H1 (cell line): ENCODE data around the gene PACSIN2. TPM values are rescaled to one million over a fixed set of nuclear protein-coding genes. Genes with fewer than 3 reads are reported as not detected.

Experiments
- CTCF ChIA-PET: fragments of 300-600 bp; sonication (Branson Sonifier 250); formaldehyde crosslinking; loops from one replicate; lab custom pipeline; 2021; ENCODE audit not compliant: partially characterized antibody; lab: Charles Lee
- POLR2A ChIA-PET: fragments of 300-600 bp; sonication (Branson Sonifier 250); formaldehyde crosslinking; loops from one replicate; lab custom pipeline; 2021; ENCODE audit warnings: inconsistent platforms; ENCODE audit not compliant: partially characterized antibody; lab: Charles Lee
- DNase-seq, 2 experiments: peaks; one replicate each; pipeline versions ENCODE4 v3.0.0 to v3.0.0-alpha.2; 2010 to 2022; ENCODE audit warnings: low spot score in 2 of 2, low read depth in 1 of 2, mixed read lengths in 1 of 2
- FAIRE-seq: peaks from 2 replicates; lab custom pipeline; 2011; peaks lifted over from hg19 to GRCh38; lab: Jason Lieb, UNC
- H2AFZ ChIP-seq: 2 replicates; pipeline ENCODE4 v1.8.1; 2012; ENCODE audit warnings: low read length, inconsistent platforms
- H2AK5ac ChIP-seq: 2 replicates; pipeline ENCODE4 v1.6.1; 2013; ENCODE audit warnings: low read depth, low read length
- H2BK120ac ChIP-seq: replicated peaks from 2 replicates; pipeline ENCODE3; 2013; ENCODE audit warnings: low read depth, low read length, inconsistent platforms
- H2BK12ac ChIP-seq: 2 replicates; pipeline ENCODE4 v1.6.1; 2013; ENCODE audit warnings: low read depth, low read length
- H2BK15ac ChIP-seq: 2 replicates; pipeline ENCODE4 v1.6.1; 2013; ENCODE audit warnings: low read length
- H2BK20ac ChIP-seq: 2 replicates; pipeline ENCODE4 v1.6.1; 2013; ENCODE audit warnings: low read length
- H2BK5ac ChIP-seq: 2 replicates; pipeline ENCODE4 v1.6.1; 2013; ENCODE audit warnings: low read depth, low read length
- H3K14ac ChIP-seq: 2 replicates; pipeline ENCODE4 v1.6.1; 2013; ENCODE audit warnings: inconsistent platforms; ENCODE audit not compliant: insufficient read length
- H3K18ac ChIP-seq: 2 replicates; pipeline ENCODE4 v1.6.1; 2013; ENCODE audit warnings: low read length; ENCODE audit errors: extremely low read depth
- H3K23ac ChIP-seq: 2 replicates; pipeline ENCODE4 v1.6.1; 2013; ENCODE audit warnings: inconsistent platforms; ENCODE audit not compliant: insufficient read length
- H3K23me2 ChIP-seq: 2 replicates; pipeline ENCODE4 v1.6.1; 2013; ENCODE audit warnings: low read depth, low read length
- H3K27ac ChIP-seq: 2 replicates; pipeline ENCODE4 v1.6.1; 2011; ENCODE audit warnings: low read depth, low read length, inconsistent platforms
- H3K27me3 ChIP-seq, 4 experiments: replicated peaks in 1 of 4; 1 replicate in 1 of 4; 2 replicates in 3 of 4; pipeline versions ENCODE4 v1.6.1 to v1.8.1; 2011 to 2013; ENCODE audit warnings: low read length in 3 of 4, mild to moderate bottlenecking in 3 of 4, inconsistent platforms in 2 of 4, mixed read lengths in 2 of 4, moderate library complexity in 1 of 4; ENCODE audit not compliant: control insufficient read depth in 3 of 4, insufficient read depth in 3 of 4; ENCODE audit errors: extremely low read depth in 1 of 4
- H3K36me3 ChIP-seq, 4 experiments: 2 replicates each; pipeline versions ENCODE4 v1.6.1 to v1.8.1; 2011 to 2013; ENCODE audit warnings: mild to moderate bottlenecking in 4 of 4, low read length in 3 of 4, moderate library complexity in 2 of 4, control low read depth in 1 of 4, inconsistent platforms in 1 of 4; ENCODE audit not compliant: insufficient read depth in 4 of 4, control insufficient read depth in 2 of 4
- H3K4ac ChIP-seq: replicated peaks from 2 replicates; pipeline ENCODE3; 2013; ENCODE audit warnings: low read length, low read depth, mixed read lengths, inconsistent platforms; ENCODE audit not compliant: insufficient read length
- H3K4me1 ChIP-seq, 4 experiments: replicated peaks in 1 of 4; 1 replicate in 1 of 4; 2 replicates in 3 of 4; pipeline versions ENCODE4 v1.6.1 to v1.8.1; 2011 to 2013; ENCODE audit warnings: low read length in 3 of 4, inconsistent platforms in 2 of 4, mixed read lengths in 1 of 4; ENCODE audit not compliant: insufficient read depth in 4 of 4, control insufficient read depth in 3 of 4
- H3K4me2 ChIP-seq, 2 experiments: 2 replicates each; pipeline versions ENCODE4 v1.6.1 to v1.8.1; 2011 to 2013; ENCODE audit warnings: low read depth in 2 of 2, low read length in 2 of 2, control low read depth in 1 of 2, inconsistent platforms in 1 of 2, mild to moderate bottlenecking in 1 of 2; ENCODE audit not compliant: insufficient read depth in 1 of 2
- H3K4me3 ChIP-seq, 4 experiments: fragments of 200-600, 300-600 bp in 1 of 4; sonication (generic), shearing (Covaris generic), sonication (Bioruptor Twin) in 1 of 4; 2 replicates each; pipeline versions ENCODE4 v1.5.1 to v1.8.1; 2011 to 2016; ENCODE audit warnings: low read length in 4 of 4, low read depth in 3 of 4, control low read depth in 2 of 4, inconsistent platforms in 2 of 4, mild to moderate bottlenecking in 2 of 4, mixed read lengths in 1 of 4, moderate library complexity in 1 of 4; ENCODE audit not compliant: insufficient read depth in 2 of 4; ENCODE audit errors: extremely low read depth in 1 of 4
- H3K56ac ChIP-seq: replicated peaks from 2 replicates; pipeline ENCODE3; 2013; ENCODE audit warnings: low read depth, mild to moderate bottlenecking, mixed read lengths, low read length, inconsistent platforms; ENCODE audit not compliant: insufficient read length
- H3K79me1 ChIP-seq: 2 replicates; pipeline ENCODE4 v1.6.1; 2013; ENCODE audit warnings: low read depth, low read length, control low read depth
- H3K79me2 ChIP-seq, 2 experiments: 2 replicates each; pipeline versions ENCODE4 v1.6.1 to v1.8.1; 2012 to 2013; ENCODE audit warnings: low read length in 2 of 2, mild to moderate bottlenecking in 2 of 2, inconsistent platforms in 1 of 2; ENCODE audit not compliant: insufficient read depth in 2 of 2, control insufficient read depth in 1 of 2
- H3K9ac ChIP-seq, 4 experiments: replicated peaks in 1 of 4; 1 replicate in 1 of 4; 2 replicates in 3 of 4; pipeline versions ENCODE4 v1.6.1 to v1.8.1; 2011 to 2013; ENCODE audit warnings: low read depth in 3 of 4, low read length in 3 of 4, control low read depth in 2 of 4, mild to moderate bottlenecking in 2 of 4, moderate library complexity in 2 of 4, inconsistent platforms in 1 of 4; ENCODE audit errors: extremely low read depth in 1 of 4
- H3K9me3 ChIP-seq, 2 experiments: 2 replicates each; pipeline versions ENCODE4 v1.6.1 to v1.8.1; 2012 to 2013; ENCODE audit warnings: mild to moderate bottlenecking in 2 of 2, moderate library complexity in 2 of 2, control low read depth in 1 of 2, inconsistent platforms in 1 of 2, low read depth in 1 of 2, low read length in 1 of 2, mixed read lengths in 1 of 2; ENCODE audit not compliant: insufficient read depth in 2 of 2
- H4K20me1 ChIP-seq, 2 experiments: replicated peaks in 1 of 2; 2 replicates each; pipeline versions ENCODE3 to v1.8.1; 2011 to 2013; ENCODE audit warnings: inconsistent platforms in 2 of 2, low read length in 2 of 2, mild to moderate bottlenecking in 1 of 2; ENCODE audit not compliant: insufficient read depth in 2 of 2, control insufficient read depth in 1 of 2
- H4K5ac ChIP-seq: 2 replicates; pipeline ENCODE4 v1.6.1; 2013; ENCODE audit warnings: low read length, low read depth, mixed read lengths, inconsistent platforms; ENCODE audit not compliant: insufficient read length
- H4K8ac ChIP-seq: 2 replicates; pipeline ENCODE4 v1.8.0; 2013; ENCODE audit warnings: mild to moderate bottlenecking, moderate library complexity, low read length, inconsistent platforms; ENCODE audit not compliant: insufficient read depth; ENCODE audit errors: extremely low read depth
- H4K91ac ChIP-seq: replicated peaks from 2 replicates; pipeline ENCODE3; 2013; ENCODE audit warnings: low read length, mixed read lengths, inconsistent platforms; ENCODE audit not compliant: insufficient read length
- BACH1 ChIP-seq: IDR thresholded peaks from 2 replicates; pipeline ENCODE4 v1.6.1; 2012; ENCODE audit warnings: low read length, improper control_type of control experiment
- CHD1 ChIP-seq: IDR thresholded peaks from 2 replicates; pipeline ENCODE4 v1.6.1; 2012; ENCODE audit warnings: low read depth, low read length, improper control_type of control experiment
- EGR1 ChIP-seq: IDR thresholded peaks from 2 replicates; pipeline ENCODE4 v1.6.1; 2011; ENCODE audit warnings: low read depth, low read length, borderline replicate concordance
- FOSL1 ChIP-seq: IDR thresholded peaks from 2 replicates; pipeline ENCODE4 v1.6.1; 2011; ENCODE audit warnings: mild to moderate bottlenecking, low read depth, low read length, moderate library complexity; ENCODE audit not compliant: insufficient read depth
- HDAC2 ChIP-seq, 2 experiments: fragments of 300-600 bp in 1 of 2; sonication (generic) in 1 of 2; IDR thresholded peaks; 2 replicates each; pipeline ENCODE4 v1.6.1; 2011 to 2012; ENCODE audit warnings: low read depth in 2 of 2, low read length in 2 of 2, mild to moderate bottlenecking in 2 of 2, moderate library complexity in 2 of 2, borderline replicate concordance in 1 of 2, inconsistent platforms in 1 of 2
- PHF8 ChIP-seq: fragments of 200-600 bp; sonication (generic); conservative IDR thresholded peaks from 2 replicates; pipeline ENCODE4 v1.7.1; 2012; ENCODE audit warnings: low read depth, mild to moderate bottlenecking, inconsistent platforms, low read length, moderate library complexity
- RXRA ChIP-seq: IDR thresholded peaks from 2 replicates; pipeline ENCODE4 v1.6.1; 2011; ENCODE audit warnings: low read depth, mild to moderate bottlenecking, low read length, moderate library complexity; ENCODE audit not compliant: insufficient read depth
- SIX5 ChIP-seq: IDR thresholded peaks from 2 replicates; pipeline ENCODE4 v1.6.1; 2011; ENCODE audit warnings: mild to moderate bottlenecking, low read depth, low read length
- TEAD4 ChIP-seq: IDR thresholded peaks from 2 replicates; pipeline ENCODE4 v1.6.1; 2012; ENCODE audit warnings: low read depth, low read length, inconsistent platforms, mixed read lengths
- YY1 ChIP-seq: IDR thresholded peaks from 2 replicates; pipeline ENCODE4 v1.6.1; 2011; ENCODE audit warnings: low read depth, mild to moderate bottlenecking, low read length
- WGBS, 2 experiments: shearing (Covaris generic) in 1 of 2; methylation state at CpG; one replicate each; pipeline versions ENCODE4 v1.1.6 to v1.1.7; 2013 to 2015; ENCODE audit warnings: low lambda C conversion rate in 2 of 2, mixed read lengths in 2 of 2, inconsistent platforms in 1 of 2, low coverage in 1 of 2, missing lambda C conversion rate in 1 of 2; ENCODE audit not compliant: insufficient replicate concordance in 2 of 2, insufficient coverage in 1 of 2, insufficient read length in 1 of 2; ENCODE audit errors: extremely low coverage in 1 of 2, missing lambda C conversion rate in 1 of 2; 5-methylcytosine and 5-hydroxymethylcytosine counted together
- polyA plus RNA-seq, 7 experiments: library from polyadenylated mRNA; depleted of rRNA in 3 of 7; stranded (reverse) in 5 of 7; unstranded in 2 of 7; fragments of >200 nt in 5 of 7; fragments of 200-250 nt in 2 of 7; gene quantifications; 1 replicate in 5 of 7; 2 replicates in 1 of 7; 4 replicates in 1 of 7; pipeline versions ENCODE4 v1.2.1 to v1.2.3, GENCODE V29; 2011 to 2013; ENCODE audit warnings: missing spikeins in 2 of 7, mixed read lengths in 2 of 7
- total RNA-seq: library from RNA; stranded (reverse); fragmentation: NEBNext Ultra II Directional; extraction: Animal tissue kit (Norgen Biotek cat#: 25700); gene quantifications from 2 replicates; pipeline ENCODE4 v1.2.1, GENCODE V29; 2021

The PACSIN2 gene
- total and polyA plus RNA-seq, 2 of the 8 experiments (the other 6 are each of a cell fraction or from before 2014, with no cell fraction given): 44.8 to 64.2 TPM

DNA sequence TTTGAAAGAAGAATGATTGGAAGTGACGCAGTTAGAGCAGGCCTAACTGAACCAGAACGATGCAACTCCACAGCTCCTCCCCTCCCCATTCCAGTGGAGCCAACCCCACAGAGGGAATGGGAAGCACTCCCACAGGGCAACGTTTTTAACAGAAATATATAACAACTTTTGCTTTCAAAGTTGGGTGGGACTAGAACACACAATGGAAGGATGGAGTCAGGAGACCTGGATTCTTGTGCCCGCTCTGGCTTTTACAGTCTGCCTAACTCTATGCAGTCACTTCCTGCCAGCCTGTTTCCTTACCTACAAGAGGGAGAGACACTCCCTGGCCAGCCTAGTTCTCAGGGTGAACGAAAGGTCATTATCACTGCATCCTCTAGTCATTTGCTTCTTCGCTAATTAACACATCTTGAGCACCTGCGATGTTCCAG, 75.5 kb downstream of the PACSIN2 start:
- Histone ChIP-seq H3K4me2 (no peak overlapping the region), H2BK5ac (no peak overlapping the region), H3K4ac (no peak overlapping the region), H3K79me1 (peaks cover 17% of the 10 kb centered on the region), H3K4me3 (no peak overlapping the region), H3K23me2 (no peaks in the 10 kb centered on the region), H3K27me3 (no peaks in the 10 kb centered on the region), H3K79me2 (peaks cover 0 to 66% of the 10 kb centered on the region in 2 experiments; a peak in 3 of 4 replicates), H4K5ac (no peak overlapping the region), H2BK20ac (no peak overlapping the region), H3K4me1 (peaks cover 0 to 12% (median 5%) of the 10 kb centered on the region in 4 experiments; a peak in 4 of 7 replicates), H3K14ac (no peak overlapping the region), H4K91ac (no peak overlapping the region), H3K23ac (no peak overlapping the region), H4K8ac (no peak overlapping the region), H3K18ac (no peak overlapping the region), H3K56ac (no peak overlapping the region), H3K9ac (no peak overlapping the region), H2BK120ac (no peak overlapping the region), H2AK5ac (no peak overlapping the region), H4K20me1 (peaks cover 3 to 25% of the 10 kb centered on the region in 2 experiments), H2BK15ac (no peak overlapping the region), H2BK12ac (no peak overlapping the region), H3K36me3 (no peaks in the 10 kb centered on the region; a peak in 1 of 8 replicates), H3K27ac (no peak overlapping the region), H2AFZ (no peak overlapping the region), H3K9me3 (no peaks in the 10 kb centered on the region)
- ChIA-PET CTCF (interaction anchor here (0.7 kb wide), 3 partner anchors 12 to 24 kb away, joined by 3 to 4 read pairs (median 3); no protein-coding TSS in a partner anchor), POLR2A (interaction anchor here (0.5 to 2.0 kb wide), 6 partner anchors 8 to 237 kb away, joined by 3 to 10 read pairs (median 3); partner anchors contain the start of gene PACSIN2)
- FAIRE-seq (no peak), DNase-seq (no peak)
- 73% methylated on average over 7 of the region's 7 CpGs; no CpG with 5 or more reads in 1 of the 2 experiments for WGBS, 2 experiments
- no peak for TF ChIP-seq CHD1
- no peak for TF ChIP-seq YY1
- no peak for TF ChIP-seq TEAD4
- no peak for TF ChIP-seq EGR1
- no peak for TF ChIP-seq PHF8
- TF ChIP-seq SIX5: no peak
- no peak for TF ChIP-seq FOSL1
- no peak for TF ChIP-seq RXRA
- TF ChIP-seq BACH1: no peak
- no peak for TF ChIP-seq HDAC2 (IDR thresholded peaks at IDR 0.05; ENCODE audit: borderline replicate concordance in 1 of 2, low read depth in 2 of 2, low read length in 2 of 2)
